ENCODE measurements around the gene PRMT7. TPM values are rescaled to one million over a fixed set of nuclear protein-coding genes. Genes with fewer than 3 reads are reported as not detected.

PRMT7 gene
- total RNA-seq, 1 experiment from 2014 or later: 59.3 TPM

- TF ChIP-seq ZNF281 (CRISPR knock-in tag; IDR thresholded peaks at IDR 0.05): no peak
- no peak for TF ChIP-seq CREB1 (CRISPR knock-in tag; IDR thresholded peaks at IDR 0.05)
These were observed 52.3 kb downstream of the PRMT7 start (continued) for GRCh38 chr16:68362947-68363657.

GRCh38 chr16:68363658-68364521 lies 53.1 kb downstream of the PRMT7 start:
- no peak for DNase-seq (ENCODE audit: low spot score)
- no peaks in the 10 kb centered on the region for H3K36me3 Mint-ChIP-seq
- TF ChIP-seq GABPB1 (CRISPR knock-in tag; IDR thresholded peaks at IDR 0.05) (no peak), ZSCAN18 (CRISPR knock-in tag; IDR thresholded peaks at IDR 0.05) (no peak)
- TF ChIP-seq, protein P1, sequence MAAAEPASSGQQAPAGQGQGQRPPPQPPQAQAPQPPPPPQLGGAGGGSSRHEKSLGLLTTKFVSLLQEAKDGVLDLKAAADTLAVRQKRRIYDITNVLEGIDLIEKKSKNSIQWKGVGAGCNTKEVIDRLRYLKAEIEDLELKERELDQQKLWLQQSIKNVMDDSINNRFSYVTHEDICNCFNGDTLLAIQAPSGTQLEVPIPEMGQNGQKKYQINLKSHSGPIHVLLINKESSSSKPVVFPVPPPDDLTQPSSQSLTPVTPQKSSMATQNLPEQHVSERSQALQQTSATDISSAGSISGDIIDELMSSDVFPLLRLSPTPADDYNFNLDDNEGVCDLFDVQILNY (CRISPR knock-in tag; IDR thresholded peaks at IDR 0.05): no peak
- TF ChIP-seq, protein P2, sequence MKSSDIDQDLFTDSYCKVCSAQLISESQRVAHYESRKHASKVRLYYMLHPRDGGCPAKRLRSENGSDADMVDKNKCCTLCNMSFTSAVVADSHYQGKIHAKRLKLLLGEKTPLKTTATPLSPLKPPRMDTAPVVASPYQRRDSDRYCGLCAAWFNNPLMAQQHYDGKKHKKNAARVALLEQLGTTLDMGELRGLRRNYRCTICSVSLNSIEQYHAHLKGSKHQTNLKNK (CRISPR knock-in tag; IDR thresholded peaks at IDR 0.05): no peak
- POLR2A ChIA-PET: no interaction called here
- no peak for ATAC-seq
- no peaks in the 10 kb centered on the region; the same call in 1 of the 2 replicates for H3K27me3 Mint-ChIP-seq (ENCODE audit: low read depth)
- H3K4me3 Mint-ChIP-seq: no peak overlapping the region
- H3K9me3 Mint-ChIP-seq: no peaks in the 10 kb centered on the region
- peaks cover 24% of the 10 kb centered on the region for H3K4me1 Mint-ChIP-seq
- peak overlapping the region; percentile 76 for H3K27ac Mint-ChIP-seq
- CTCF ChIA-PET: interaction anchor here (0.6 to 3.9 kb wide), 38 partner anchors 8 to 226 kb away, joined by 3 to 38 read pairs (median 4); partner anchors contain the start of genes PRMT7, SLC7A6, SLC7A6OS and SMPD3

DNA sequence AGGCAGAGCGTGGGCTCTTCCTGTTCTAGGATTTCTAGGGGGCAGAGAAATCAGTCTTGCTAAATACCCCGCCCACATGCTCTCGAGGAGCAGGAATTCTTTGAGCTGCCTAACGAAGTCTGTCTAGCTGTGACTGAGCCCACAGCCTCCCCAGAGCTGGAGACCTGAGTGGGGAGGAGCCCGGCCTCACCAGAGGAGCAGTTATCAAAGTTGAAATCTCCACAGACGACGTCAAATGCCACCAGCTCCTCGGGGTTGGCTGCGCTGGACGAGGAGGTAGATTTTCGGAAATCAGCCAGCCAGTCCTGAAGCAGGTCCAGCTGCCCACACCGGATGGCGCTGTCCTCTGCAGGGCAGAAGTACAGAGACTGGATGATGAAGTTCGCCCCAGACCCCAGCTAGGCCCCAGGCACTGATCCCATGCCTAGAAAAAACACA lies 53.8 kb downstream of the PRMT7 start:
- ChIA-PET POLR2A (no interaction called here), CTCF (interaction anchor here (0.6 to 3.9 kb wide), 31 partner anchors 8 to 226 kb away, joined by 3 to 38 read pairs (median 4); partner anchors contain the start of genes PRMT7, SLC7A6, SLC7A6OS and SMPD3)
- Mint-ChIP-seq H3K9me3 (no peaks in the 10 kb centered on the region), H3K4me1 (peaks cover 30% of the 10 kb centered on the region), H3K4me3 (no peak overlapping the region), H3K27ac (no peak overlapping the region), H3K36me3 (no peaks in the 10 kb centered on the region), H3K27me3 (ENCODE audit: low read depth) (no peaks in the 10 kb centered on the region; the same call in 1 of the 2 replicates)
- peak; percentile 63 for DNase-seq (ENCODE audit: low spot score)
- peak; percentile 43 for ATAC-seq
- TF ChIP-seq, protein P3, sequence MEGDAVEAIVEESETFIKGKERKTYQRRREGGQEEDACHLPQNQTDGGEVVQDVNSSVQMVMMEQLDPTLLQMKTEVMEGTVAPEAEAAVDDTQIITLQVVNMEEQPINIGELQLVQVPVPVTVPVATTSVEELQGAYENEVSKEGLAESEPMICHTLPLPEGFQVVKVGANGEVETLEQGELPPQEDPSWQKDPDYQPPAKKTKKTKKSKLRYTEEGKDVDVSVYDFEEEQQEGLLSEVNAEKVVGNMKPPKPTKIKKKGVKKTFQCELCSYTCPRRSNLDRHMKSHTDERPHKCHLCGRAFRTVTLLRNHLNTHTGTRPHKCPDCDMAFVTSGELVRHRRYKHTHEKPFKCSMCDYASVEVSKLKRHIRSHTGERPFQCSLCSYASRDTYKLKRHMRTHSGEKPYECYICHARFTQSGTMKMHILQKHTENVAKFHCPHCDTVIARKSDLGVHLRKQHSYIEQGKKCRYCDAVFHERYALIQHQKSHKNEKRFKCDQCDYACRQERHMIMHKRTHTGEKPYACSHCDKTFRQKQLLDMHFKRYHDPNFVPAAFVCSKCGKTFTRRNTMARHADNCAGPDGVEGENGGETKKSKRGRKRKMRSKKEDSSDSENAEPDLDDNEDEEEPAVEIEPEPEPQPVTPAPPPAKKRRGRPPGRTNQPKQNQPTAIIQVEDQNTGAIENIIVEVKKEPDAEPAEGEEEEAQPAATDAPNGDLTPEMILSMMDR (IDR thresholded peaks at IDR 0.05): 0 out of 2 replicates have a peak, but pooled peaks have one; percentile 23
- no peak for TF ChIP-seq USF1 (CRISPR knock-in tag; IDR thresholded peaks at IDR 0.05)
- TF ChIP-seq ZNF532 (CRISPR knock-in tag; IDR thresholded peaks at IDR 0.05; ENCODE audit: borderline replicate concordance): no peak
- TF ChIP-seq ZNF121 (CRISPR knock-in tag; IDR thresholded peaks at IDR 0.05): no peak
